ENCODE results near the gene GSTM3.
"Not testable (repeated sequence)": the region's sequence is repeated elsewhere in the genome, so short reads cannot be mapped to it uniquely, and the experiment has no call there.

The GSTM3 gene

GRCh38 chr1:109725510-109725909 lies 15.3 kb downstream of the GSTM3 start:
- no peak for DNase-seq

GRCh38 chr1:109724933-109725332 lies 15.9 kb downstream of the GSTM3 start:
- DNase-seq = no peak

- no peak for DNase-seq
Measured at GRCh38 chr1:109722908-109723691, 17.7 kb downstream of the GSTM3 start.

- no peak for DNase-seq
Measured at GRCh38 chr1:109721971-109722370, 18.9 kb downstream of the GSTM3 start.

GRCh38 chr1:109721042-109721441 lies 19.8 kb downstream of the GSTM3 start:
- DNase-seq = no peak

GRCh38 chr1:109719337-109719837 lies 21.5 kb downstream of the GSTM3 start:
- DNase-seq = no peak

- DNase-seq = no peak
Measured at GRCh38 chr1:109718495-109718894, 22.3 kb downstream of the GSTM3 start.

GRCh38 chr1:109717729-109718128 lies 23.1 kb downstream of the GSTM3 start:
- DNase-seq = no peak

GRCh38 chr1:109716570-109717090 lies 24.2 kb downstream of the GSTM3 start:
- DNase-seq = no peak

- no peak for DNase-seq
Measured at GRCh38 chr1:109716121-109716520, 24.7 kb downstream of the GSTM3 start.

GRCh38 chr1:109714661-109715372 lies 26.0 kb downstream of the GSTM3 start:
- DNase-seq = no peak

GRCh38 chr1:109713636-109714035 lies 27.2 kb downstream of the GSTM3 start:
- no peak for DNase-seq

- no peak for DNase-seq
Measured at GRCh38 chr1:109712321-109712864, 28.4 kb downstream of the GSTM3 start.

- not testable (repeated sequence) for DNase-seq
Measured at GRCh38 chr1:109711593-109712320, 29.1 kb downstream of the GSTM3 start, which contains the start of gene GSTM5. TSS of gene GSTM5 (plus strand) at chr1:109712251. CDS start at chr1:109712313, 62 bp downstream.

GRCh38 chr1:109709822-109710221 lies 31.0 kb downstream of the GSTM3 start:
- DNase-seq = not testable (repeated sequence)

GRCh38 chr1:109708949-109709348 lies 31.9 kb downstream of the GSTM3 start:
- DNase-seq = not testable (repeated sequence)

- DNase-seq = no peak
Measured at GRCh38 chr1:109705411-109705810, 35.4 kb downstream of the GSTM3 start.

GRCh38 chr1:109704173-109704572 lies 36.7 kb downstream of the GSTM3 start:
- DNase-seq = no peak

- not testable (repeated sequence) for DNase-seq
Measured at GRCh38 chr1:109702940-109703339, 37.9 kb downstream of the GSTM3 start.

GRCh38 chr1:109697861-109698260 lies 43.0 kb downstream of the GSTM3 start:
- not testable (repeated sequence) for DNase-seq

GRCh38 chr1:109697066-109697465 lies 43.8 kb downstream of the GSTM3 start:
- no peak for DNase-seq

- DNase-seq = not testable (repeated sequence)
Measured at GRCh38 chr1:109695138-109695537, 45.7 kb downstream of the GSTM3 start.

GRCh38 chr1:109694400-109694799 lies 46.4 kb downstream of the GSTM3 start:
- not testable (repeated sequence) for DNase-seq

All from CD4-positive, alpha-beta T cell treated with Interferon alpha-2 for 1 hour (primary cell).